C1 segment of cervical spinal cord (tissue), 14 donors: ENCODE data around the gene CEPT1.
A peak's percentile ranks its signal among the peaks of the same experiment; 100 is the strongest.

Experiments
- DNase-seq, 14 donors: peaks; one replicate each; lab custom pipeline; 2025; lab: John Stamatoyannopoulos, UW

Gene CEPT1

DNA sequence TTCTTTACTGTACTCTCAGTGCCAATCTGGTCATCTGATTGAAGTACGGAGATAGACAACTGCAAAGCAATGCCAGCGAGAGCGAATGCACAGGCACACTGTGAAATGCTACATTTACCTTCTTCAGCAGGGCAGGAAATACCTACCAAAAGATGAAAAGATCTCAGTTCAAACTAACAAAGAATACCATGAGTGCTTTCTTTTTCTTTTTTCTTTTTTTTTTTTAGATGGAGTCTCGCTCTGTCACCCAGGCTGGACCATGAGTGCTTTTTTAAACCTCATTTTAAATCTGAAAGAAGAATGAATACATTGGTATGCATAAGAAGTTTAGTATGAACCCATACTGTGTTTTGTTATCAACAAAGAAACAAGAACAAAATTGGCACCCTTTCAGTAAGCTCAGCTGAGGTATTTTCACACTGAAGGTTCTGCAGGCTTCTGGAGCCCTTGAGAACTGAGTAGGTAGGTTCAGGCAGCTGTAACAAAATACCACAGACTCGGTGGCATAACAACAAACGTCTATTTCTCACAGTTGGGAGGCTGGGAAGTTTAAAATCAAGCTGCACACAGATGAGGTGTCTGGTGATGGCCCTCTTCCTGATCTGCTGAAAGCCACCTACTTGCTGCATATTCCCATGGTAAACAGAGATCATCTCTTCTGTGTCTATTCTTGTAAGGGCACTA is 85.8 kb downstream of the CEPT1 start:
- no peak for DNase-seq

DNA sequence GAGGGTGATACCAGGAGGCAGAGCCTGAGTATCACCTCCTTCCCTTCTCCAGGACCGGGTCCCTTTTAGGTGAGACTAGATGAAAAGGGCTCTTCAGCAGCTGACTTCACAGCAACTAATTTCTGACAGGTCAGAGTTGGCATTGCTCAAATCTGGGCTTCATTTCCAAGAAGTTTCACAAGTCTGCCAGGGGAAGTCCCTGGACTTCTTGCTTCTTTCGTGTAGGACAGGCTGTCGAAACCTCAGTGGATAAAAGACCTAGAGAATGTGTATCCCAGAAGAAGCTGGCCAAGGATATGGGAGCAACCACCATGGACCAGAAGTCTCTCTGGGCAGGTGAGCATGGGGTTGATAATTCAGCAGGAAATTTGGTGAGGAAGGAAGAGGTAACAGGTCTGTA is 87.4 kb downstream of the CEPT1 start, which contains the start of gene CHI3L2:
TSS of gene CHI3L2 (plus strand) at position 280 of the 400 bp plus-strand sequence. CDS start at position 297, 17 bp downstream.
- DNase-seq: peak in 1 of 14 donors; percentile 44

DNA sequence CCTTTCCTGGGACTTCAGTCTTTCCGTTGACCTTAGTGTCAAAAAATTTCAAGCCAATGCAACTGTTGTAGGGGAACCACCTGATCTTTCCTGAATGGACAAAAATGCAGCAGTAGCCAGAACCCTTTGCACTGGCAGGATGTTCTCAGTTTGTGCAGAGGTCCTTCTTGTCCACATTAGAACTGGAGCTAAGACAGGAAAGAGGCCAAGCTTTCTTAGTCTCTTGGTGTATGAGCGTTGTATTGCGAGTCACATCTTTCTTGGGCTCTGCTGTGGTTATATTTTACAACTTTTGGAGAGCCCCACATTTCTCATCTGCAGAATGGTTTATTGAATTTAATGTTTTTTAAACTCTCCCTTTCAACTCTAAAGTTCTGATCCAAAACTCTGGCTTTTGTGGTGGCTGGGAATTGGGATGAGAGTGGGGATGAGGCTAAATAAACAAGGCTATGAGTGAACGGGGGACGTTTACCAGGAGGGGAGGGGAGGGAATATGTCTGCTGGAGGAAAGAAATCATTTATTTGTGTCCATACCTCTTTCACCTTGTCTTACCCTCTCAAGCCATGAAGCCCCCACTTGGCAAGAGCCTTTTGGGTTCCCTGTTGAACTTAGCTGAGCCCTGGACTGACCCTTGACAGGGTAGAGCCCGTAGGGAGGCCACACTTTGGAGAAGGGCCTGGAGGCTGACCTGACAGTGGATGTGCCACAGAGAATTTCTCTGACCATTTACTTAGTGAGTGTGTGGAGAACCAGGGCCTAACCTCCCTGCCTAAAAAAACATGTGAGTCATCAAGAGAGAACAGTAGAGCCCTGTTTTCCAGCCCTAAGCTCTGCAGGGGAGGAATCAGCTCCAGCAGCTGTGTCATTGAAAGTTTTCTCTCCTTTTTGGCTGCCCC is 88.1 kb downstream of the CEPT1 start:
- peak in 7 of 14 donors; percentile 13 to 44 (median 29) for DNase-seq

GRCh38 chr1:111228748-111229126 is 88.7 kb downstream of the CEPT1 start:
- no peak for DNase-seq

DNA sequence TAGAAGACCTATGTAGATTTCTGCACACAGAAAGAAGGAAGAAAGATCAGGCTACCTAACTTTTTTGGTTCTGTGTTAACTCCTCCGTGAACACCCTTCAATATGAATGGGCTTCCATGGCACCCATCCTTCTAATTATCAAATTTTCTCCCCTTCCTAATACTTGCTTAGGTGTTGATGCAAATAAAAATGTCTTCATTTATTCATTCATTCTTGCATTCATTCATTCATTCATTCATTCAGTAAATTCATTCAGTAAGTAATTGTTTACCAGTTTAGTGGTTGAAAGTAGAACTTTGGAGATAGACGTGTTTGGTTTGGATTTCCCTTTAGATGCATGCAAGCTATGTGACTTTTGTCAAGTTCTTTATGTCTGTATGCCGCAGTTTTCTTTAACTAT is 92.1 kb downstream of the CEPT1 start:
- DNase-seq: no peak

DNA sequence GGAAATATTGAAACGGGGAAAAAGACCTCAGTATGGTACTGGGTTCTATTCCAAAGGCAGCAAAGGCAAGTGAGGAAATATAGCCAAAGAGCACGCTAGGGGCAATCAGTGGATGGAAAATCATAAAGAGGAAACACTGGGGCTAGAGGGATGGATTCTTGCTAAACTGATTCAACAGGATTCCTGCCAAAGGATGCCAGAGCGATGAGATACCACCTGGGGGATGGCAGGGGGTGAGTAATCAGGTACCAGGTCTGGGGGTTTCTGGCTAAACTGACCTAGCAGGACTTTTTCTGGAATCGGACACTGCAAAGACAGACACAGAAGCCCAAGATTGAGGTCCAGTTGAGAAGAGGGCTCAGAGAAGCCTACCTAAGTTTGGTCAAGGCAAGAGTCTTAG is 94.2 kb downstream of the CEPT1 start:
- DNase-seq: no peak
